Activated CD8-positive, alpha-beta memory T cell treated with anti-CD3 and anti-CD28 coated beads for 36 hours (primary cell): ENCODE results near the gene PRMT7. TPM values are rescaled to one million over a fixed set of nuclear protein-coding genes. Genes with fewer than 3 reads are reported as not detected.

Experiments used
- CTCF ChIA-PET: fragments of 350-600 bp; sonication (Branson Sonifier 250); formaldehyde crosslinking; loops from one replicate; lab custom pipeline; 2021; ENCODE audit warnings: antibody characterized with exemption; lab: Charles Lee
- POLR2A ChIA-PET: fragments of 350-600 bp; sonication (Branson Sonifier 250); formaldehyde crosslinking; loops from one replicate; lab custom pipeline; 2021; ENCODE audit warnings: antibody characterized with exemption; lab: Charles Lee
- total RNA-seq, 2 experiments: library from RNA; stranded (reverse); gene quantifications; one replicate each; pipeline ENCODE4 v1.2.3, GENCODE V29; 2021

Gene PRMT7
- total RNA-seq, 2 experiments from 2014 or later, result 60.2 to 62.9 TPM

- ChIA-PET CTCF (interaction anchor here (0.6 kb wide), 1 partner anchor 1064 kb away, joined by 3 read pairs; no protein-coding TSS in a partner anchor), POLR2A (no interaction called here)
These were observed 52.3 kb downstream of the PRMT7 start for GRCh38 chr16:68362947-68363657.

GRCh38 chr16:68363658-68364521 is 53.1 kb downstream of the PRMT7 start:
- ChIA-PET CTCF (interaction anchor here (0.6 kb wide), 1 partner anchor 1064 kb away, joined by 3 read pairs; no protein-coding TSS in a partner anchor), POLR2A (no interaction called here)

GRCh38 chr16:68364561-68364998 is 53.8 kb downstream of the PRMT7 start:
- CTCF ChIA-PET, result no interaction called here
- POLR2A ChIA-PET, result interaction anchor here (0.6 kb wide), 1 partner anchor 188 kb away, joined by 3 read pairs; no protein-coding TSS in a partner anchor

GRCh38 chr16:68365167-68365817 is 54.5 kb downstream of the PRMT7 start:
- ChIA-PET CTCF (interaction anchor here (1.5 to 4.1 kb wide), 2 partner anchors 9 to 155 kb away, joined by 4 to 18 read pairs; no protein-coding TSS in a partner anchor), POLR2A (interaction anchor here (0.5 to 0.6 kb wide), 2 partner anchors 187 to 869 kb away, joined by 3 read pairs; no protein-coding TSS in a partner anchor)

- ChIA-PET POLR2A (no interaction called here), CTCF (interaction anchor here (0.7 to 4.1 kb wide), 4 partner anchors 9 to 494 kb away, joined by 3 to 18 read pairs (median 4); no protein-coding TSS in a partner anchor)
These were observed 55.2 kb downstream of the PRMT7 start for GRCh38 chr16:68366062-68366461.

- CTCF ChIA-PET, result interaction anchor here (0.7 to 4.1 kb wide), 5 partner anchors 10 to 493 kb away, joined by 3 to 18 read pairs (median 3); no protein-coding TSS in a partner anchor
- POLR2A ChIA-PET, result no interaction called here
These were observed 56.2 kb downstream of the PRMT7 start for GRCh38 chr16:68367030-68367429.

GRCh38 chr16:68367440-68367839 is 56.6 kb downstream of the PRMT7 start:
- ChIA-PET POLR2A (interaction anchor here (0.6 kb wide), 1 partner anchor 9 kb away, joined by 3 read pairs; no protein-coding TSS in a partner anchor), CTCF (interaction anchor here (0.7 to 4.1 kb wide), 4 partner anchors 10 to 154 kb away, joined by 3 to 18 read pairs (median 4); partner anchors contain the start of gene SLC7A6)

- ChIA-PET POLR2A (interaction anchor here (0.6 kb wide), 1 partner anchor 9 kb away, joined by 3 read pairs; no protein-coding TSS in a partner anchor), CTCF (interaction anchor here (0.7 to 4.1 kb wide), 9 partner anchors 8 to 154 kb away, joined by 3 to 18 read pairs (median 4); partner anchors contain the start of gene SLC7A6)
These were observed 57.1 kb downstream of the PRMT7 start for GRCh38 chr16:68367891-68368290.

GRCh38 chr16:68368301-68368888 is 57.6 kb downstream of the PRMT7 start:
- ChIA-PET POLR2A (interaction anchor here (0.6 kb wide), 2 partner anchors 10 to 83 kb away, joined by 3 read pairs; no protein-coding TSS in a partner anchor), CTCF (interaction anchor here (0.7 to 4.1 kb wide), 9 partner anchors 9 to 153 kb away, joined by 3 to 18 read pairs (median 4); partner anchors contain the start of gene SLC7A6)

- POLR2A ChIA-PET, result no interaction called here
- CTCF ChIA-PET, result interaction anchor here (0.7 to 4.1 kb wide), 11 partner anchors 9 to 152 kb away, joined by 3 to 18 read pairs (median 4); partner anchors contain the start of gene SLC7A6
These were observed 58.3 kb downstream of the PRMT7 start for GRCh38 chr16:68369168-68369567.

GRCh38 chr16:68369697-68370580 is 59.1 kb downstream of the PRMT7 start:
- POLR2A ChIA-PET, result no interaction called here
- CTCF ChIA-PET, result interaction anchor here (0.7 to 2.9 kb wide), 9 partner anchors 8 to 141 kb away, joined by 3 to 8 read pairs (median 4); partner anchors contain the start of gene SLC7A6

GRCh38 chr16:68370581-68371275 is 59.9 kb downstream of the PRMT7 start:
- ChIA-PET CTCF (interaction anchor here (1.3 to 2.9 kb wide), 4 partner anchors 11 to 140 kb away, joined by 4 to 8 read pairs (median 6); partner anchors contain the start of gene SLC7A6), POLR2A (no interaction called here)

- POLR2A ChIA-PET, result no interaction called here
- CTCF ChIA-PET, result interaction anchor here (0.5 to 2.9 kb wide), 5 partner anchors 10 to 147 kb away, joined by 3 to 8 read pairs (median 6); partner anchors contain the start of gene SLC7A6
These were observed 60.4 kb downstream of the PRMT7 start for GRCh38 chr16:68371276-68371651.

- CTCF ChIA-PET, result interaction anchor here (0.5 to 2.9 kb wide), 4 partner anchors 10 to 146 kb away, joined by 3 to 8 read pairs (median 6); partner anchors contain the start of gene SLC7A6
- POLR2A ChIA-PET, result no interaction called here
These were observed 61.0 kb downstream of the PRMT7 start for GRCh38 chr16:68371706-68372380.

- CTCF ChIA-PET, result interaction anchor here (2.0 kb wide), 1 partner anchor 138 kb away, joined by 7 read pairs; no protein-coding TSS in a partner anchor
- POLR2A ChIA-PET, result no interaction called here
These were observed 61.5 kb downstream of the PRMT7 start for GRCh38 chr16:68372381-68372720.

- ChIA-PET POLR2A (no interaction called here), CTCF (interaction anchor here (2.0 kb wide), 1 partner anchor 138 kb away, joined by 7 read pairs; no protein-coding TSS in a partner anchor)
These were observed 62.0 kb downstream of the PRMT7 start for GRCh38 chr16:68372806-68373205.
